ENCODE results near the gene CBLC. TPM values are rescaled to one million over a fixed set of nuclear protein-coding genes. Genes with fewer than 3 reads are reported as not detected.

Gene CBLC
- total RNA-seq, 2 donors from 2014 or later: 30.1 to 33.6 TPM

- H3K36me3 ChIP-seq: no peaks in the 10 kb centered on the region
- H3K9me3 ChIP-seq: no peaks in the 10 kb centered on the region
- H3K27me3 ChIP-seq (replicated peaks; ENCODE audit: insufficient read depth): no peaks in the 10 kb centered on the region
- H3K4me1 ChIP-seq (replicated peaks): peaks cover 16% of the 10 kb centered on the region
- no peak overlapping the region for H3K4me3 ChIP-seq
- intact Hi-C loops (cut with DNase I): no loop called here
- 63% methylated on average over 20 of the region's 20 CpGs for WGBS
- TF ChIP-seq CTCF (IDR thresholded peaks at IDR 0.05): no peak
- no peak for DNase-seq (ENCODE audit: low spot score)
- peak overlapping the region; percentile 88 to 92 for H3K27ac ChIP-seq
These were observed 35.2 kb upstream of the CBLC start for GRCh38 chr19:44742330-44743061.

- Histone ChIP-seq H3K9me3 (no peaks in the 10 kb centered on the region), H3K27me3 (replicated peaks; ENCODE audit: insufficient read depth) (no peaks in the 10 kb centered on the region), H3K36me3 (no peaks in the 10 kb centered on the region), H3K4me1 (replicated peaks) (peaks cover 20% of the 10 kb centered on the region), H3K4me3 (no peak overlapping the region), H3K27ac (peak overlapping the region; percentile 96)
- 65% methylated on average over 3 of the region's 3 CpGs for WGBS
- DNase-seq (ENCODE audit: low spot score): no peak
- intact Hi-C loops (cut with DNase I): no loop called here
- no peak for TF ChIP-seq CTCF (IDR thresholded peaks at IDR 0.05)
- no peak for TF ChIP-seq POLR2A (IDR thresholded peaks at IDR 0.05)
- no peak for TF ChIP-seq POLR2AphosphoS5 (IDR thresholded peaks at IDR 0.05)
These were observed 32.8 kb upstream of the CBLC start for GRCh38 chr19:44744871-44745332.

GRCh38 chr19:44745341-44745831 lies 32.3 kb upstream of the CBLC start:
- peak; percentile 62 for DNase-seq (ENCODE audit: low spot score)
- H3K27me3 ChIP-seq (replicated peaks; ENCODE audit: insufficient read depth): no peaks in the 10 kb centered on the region
- intact Hi-C loops (cut with DNase I): no loop called here
- WGBS: 32% methylated on average over 10 of the region's 10 CpGs
- H3K4me1 ChIP-seq (replicated peaks): peaks cover 22% of the 10 kb centered on the region
- peak overlapping the region; percentile 96 for H3K27ac ChIP-seq
- H3K36me3 ChIP-seq: no peaks in the 10 kb centered on the region
- TF ChIP-seq CTCF (IDR thresholded peaks at IDR 0.05): no peak
- TF ChIP-seq POLR2AphosphoS5 (IDR thresholded peaks at IDR 0.05): peak; percentile 66
- no peaks in the 10 kb centered on the region for H3K9me3 ChIP-seq
- H3K4me3 ChIP-seq: no peak overlapping the region

- intact Hi-C loops (cut with DNase I): no loop called here
These were observed 31.6 kb upstream of the CBLC start for GRCh38 chr19:44745887-44746600.

More at GRCh38 chr19:44745887-44746600, 31.6 kb upstream of the CBLC start:
- Histone ChIP-seq H3K27me3 (replicated peaks; ENCODE audit: insufficient read depth) (no peaks in the 10 kb centered on the region), H3K4me3 (no peak overlapping the region), H3K36me3 (no peaks in the 10 kb centered on the region), H3K9me3 (no peaks in the 10 kb centered on the region), H3K4me1 (replicated peaks) (peaks cover 28% of the 10 kb centered on the region), H3K27ac (peak overlapping the region; percentile 96)
- no peak for DNase-seq (ENCODE audit: low spot score)
- WGBS: 76% methylated on average over 4 of the region's 4 CpGs
- no peak for TF ChIP-seq CTCF (IDR thresholded peaks at IDR 0.05)
- TF ChIP-seq POLR2AphosphoS5 (IDR thresholded peaks at IDR 0.05): no peak
- no peak for TF ChIP-seq POLR2A (IDR thresholded peaks at IDR 0.05)
